GM10248 (cell line): Measurements from ENCODE around the gene PLEKHA5.

Experiments used
- CTCF ChIA-PET: fragments of 300-600 bp; sonication (Branson Sonifier 250); formaldehyde crosslinking; extraction: SDS; loops from one replicate; lab custom pipeline; 2021; ENCODE audit warnings: antibody characterized with exemption; lab: Yijun Ruan, JAX
- POLR2A ChIA-PET: fragments of 350-650 bp; sonication (Branson Sonifier 250); formaldehyde crosslinking; extraction: SDS; loops from one replicate; lab custom pipeline; 2020; ENCODE audit warnings: antibody characterized with exemption; lab: Yijun Ruan, JAX
- DNase-seq: peaks from one replicate; pipeline ENCODE4 v3.0.0; 2012; ENCODE audit errors: extremely low spot score
- CTCF ChIP-seq: IDR thresholded peaks from 2 replicates; pipeline ENCODE4 v1.5.1; 2012; ENCODE audit warnings: mild to moderate bottlenecking, low read depth; ENCODE audit errors: extremely low read depth, missing control alignments, control extremely low read depth

The PLEKHA5 gene

GRCh38 chr12:19208456-19208855 lies 78.9 kb downstream of the PLEKHA5 start:
- no peak for TF ChIP-seq CTCF
- ChIA-PET CTCF (interaction anchor here (1.5 kb wide), 3 partner anchors 8 to 19 kb away, joined by 3 to 5 read pairs (median 3); no protein-coding TSS in a partner anchor), POLR2A (no interaction called here)
- DNase-seq: no peak

- CTCF ChIA-PET: interaction anchor here (1.5 kb wide), 3 partner anchors 9 to 18 kb away, joined by 3 to 5 read pairs (median 3); no protein-coding TSS in a partner anchor
- no peak for TF ChIP-seq CTCF
- POLR2A ChIA-PET: no interaction called here
- DNase-seq: no peak
These were observed 80.1 kb downstream of the PLEKHA5 start for GRCh38 chr12:19209661-19210060.

GRCh38 chr12:19211802-19212201 lies 82.3 kb downstream of the PLEKHA5 start:
- POLR2A ChIA-PET: no interaction called here

GRCh38 chr12:19212245-19212644 lies 82.7 kb downstream of the PLEKHA5 start:
- ChIA-PET CTCF (interaction anchor here (1.2 to 1.4 kb wide), 2 partner anchors 11 to 26 kb away, joined by 3 to 5 read pairs; no protein-coding TSS in a partner anchor), POLR2A (no interaction called here)
- no peak for DNase-seq
- TF ChIP-seq CTCF: no peak

More at GRCh38 chr12:19211802-19212201, 82.3 kb downstream of the PLEKHA5 start:
- no peak for TF ChIP-seq CTCF
- no peak for DNase-seq
- CTCF ChIA-PET: interaction anchor here (1.2 to 1.4 kb wide), 2 partner anchors 11 to 26 kb away, joined by 3 to 5 read pairs; no protein-coding TSS in a partner anchor

GRCh38 chr12:19214020-19214419 lies 84.5 kb downstream of the PLEKHA5 start:
- CTCF ChIA-PET: interaction anchor here (1.1 to 1.2 kb wide), 2 partner anchors 9 to 964 kb away, joined by 3 read pairs; no protein-coding TSS in a partner anchor
- no peak for DNase-seq
- POLR2A ChIA-PET: no interaction called here
- TF ChIP-seq CTCF: no peak

GRCh38 chr12:19215115-19215514 lies 85.6 kb downstream of the PLEKHA5 start:
- POLR2A ChIA-PET: no interaction called here
- CTCF ChIA-PET: interaction anchor here (1.1 to 1.2 kb wide), 2 partner anchors 8 to 965 kb away, joined by 3 read pairs; no protein-coding TSS in a partner anchor
- no peak for TF ChIP-seq CTCF

More at GRCh38 chr12:19215115-19215514, 85.6 kb downstream of the PLEKHA5 start:
- no peak for DNase-seq
